Activated CD8-positive, alpha-beta memory T cell treated with anti-CD3 and anti-CD28 coated beads, Interleukin-2, amount 50 U/mL, for 4 hours (primary cell): ENCODE measurements around the gene MSH3.
"Not testable (repeated sequence)": the region's sequence is repeated elsewhere in the genome, so short reads cannot be mapped to it uniquely, and the experiment has no call there.

Source experiments
- DNase-seq: peaks from one replicate; pipeline ENCODE4 v3.0.0-alpha.2; 2020

MSH3 gene

GRCh38 chr5:80659106-80659505, 4.7 kb downstream of the MSH3 start:
- DNase-seq = no peak

DNA sequence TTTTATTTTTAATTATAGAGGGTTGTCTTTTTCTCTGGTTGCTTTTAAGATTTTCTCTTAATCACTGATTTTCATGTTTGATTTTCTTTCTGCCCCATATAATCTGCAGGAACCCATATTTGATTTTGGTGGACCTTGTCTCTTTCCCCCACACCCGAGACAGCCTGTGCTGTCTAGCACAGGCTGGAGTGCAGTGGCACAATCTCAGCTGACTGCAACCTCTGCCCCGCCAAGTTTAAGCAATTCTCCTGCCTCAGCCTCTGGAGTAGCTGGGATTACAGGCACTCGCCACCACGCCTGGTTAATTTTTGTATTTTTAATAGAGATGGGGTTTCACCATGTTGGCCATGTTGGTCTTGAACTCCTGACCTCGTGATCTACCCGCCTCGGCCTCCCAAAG, 6.2 kb downstream of the MSH3 start:
- not testable (repeated sequence) for DNase-seq

DNA sequence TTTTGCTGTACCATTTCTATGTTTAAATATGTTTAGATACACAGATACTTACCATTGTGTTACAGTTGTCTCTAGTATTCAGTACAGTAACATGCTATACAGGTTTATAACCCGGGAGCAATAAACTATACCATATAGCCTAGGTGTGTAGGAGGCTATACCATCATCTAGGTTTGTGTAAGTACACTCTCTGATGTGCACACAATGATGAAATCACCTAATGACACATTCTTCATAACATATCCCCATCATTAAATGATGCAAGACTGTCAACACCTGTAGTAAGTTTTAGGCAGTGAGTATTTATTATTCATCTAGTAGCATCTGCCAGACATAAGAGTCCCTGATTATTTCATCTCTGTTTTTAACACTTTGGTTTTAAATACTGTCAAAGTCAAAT, 7.7 kb downstream of the MSH3 start:
- DNase-seq = no peak

GRCh38 chr5:80665057-80665456, 10.6 kb downstream of the MSH3 start:
- DNase-seq = no peak

DNA sequence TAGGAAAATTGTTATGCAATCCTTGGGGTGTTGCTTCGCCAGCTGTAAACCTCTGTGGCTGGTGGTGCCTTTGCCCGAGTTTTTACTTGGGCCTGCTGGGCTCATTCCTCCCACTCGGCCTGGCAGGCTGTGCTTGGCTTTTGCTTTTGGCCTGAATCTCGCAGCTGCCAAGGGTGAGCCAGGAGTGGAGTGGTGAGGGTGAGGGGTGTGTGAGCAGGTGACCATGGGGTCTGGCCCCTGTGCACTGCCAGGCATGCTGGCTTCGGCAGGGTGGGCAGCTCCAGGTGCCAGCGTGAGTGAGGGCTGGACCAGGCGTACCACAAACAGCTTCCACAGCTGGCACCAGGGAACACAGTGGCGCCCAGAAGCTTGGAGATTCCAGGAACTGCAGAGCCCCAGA, 12.9 kb downstream of the MSH3 start:
- no peak for DNase-seq

DNA sequence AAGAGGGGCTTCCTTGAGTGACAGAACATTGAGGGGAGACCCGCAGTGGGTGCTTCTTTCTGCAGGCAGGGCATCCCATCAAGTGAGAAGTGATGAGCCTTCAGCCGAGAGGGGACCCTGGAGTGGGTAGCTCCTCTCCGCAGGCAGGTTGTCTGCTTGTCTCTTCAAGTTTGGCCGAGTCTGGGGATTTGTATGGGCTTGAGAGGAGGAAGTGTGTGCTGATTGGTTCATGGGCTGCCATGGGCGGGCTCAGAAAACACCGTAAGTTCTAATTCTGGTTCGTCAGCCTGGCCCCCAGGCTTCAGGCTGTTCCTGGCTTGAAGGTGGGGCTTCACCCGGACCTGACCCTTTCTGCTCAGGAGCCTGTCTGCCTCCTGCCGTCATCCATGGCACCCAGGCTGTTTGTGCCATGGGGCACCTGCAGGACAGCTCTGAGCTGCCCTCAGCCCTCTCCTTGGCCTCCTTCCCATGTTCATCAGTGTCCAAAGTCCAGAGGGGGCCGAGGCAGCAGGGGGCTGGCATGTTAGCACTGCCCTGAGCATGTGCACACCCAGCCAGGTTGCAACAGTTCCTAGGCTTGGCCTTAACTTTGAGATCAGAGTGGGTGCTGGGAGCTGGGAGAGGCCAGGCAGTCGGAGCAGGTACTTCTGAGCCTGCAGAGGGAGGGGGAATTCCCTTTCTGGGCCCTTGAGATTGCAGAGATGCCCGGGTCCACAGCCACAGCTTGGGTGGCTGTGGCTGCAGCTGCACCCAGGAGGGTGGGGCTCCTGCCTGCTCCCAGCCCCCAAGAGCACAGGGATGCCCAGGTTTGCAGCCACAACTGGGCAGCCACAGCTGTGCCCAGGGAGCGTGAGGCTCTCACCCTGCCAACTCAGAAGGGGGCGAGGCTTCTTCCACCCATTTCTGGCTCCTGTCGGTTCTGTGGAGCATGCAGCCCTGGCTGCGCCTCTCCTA, 13.8 kb downstream of the MSH3 start:
- DNase-seq = no peak

- peak; percentile 61 for DNase-seq
Measured at GRCh38 chr5:80672140-80672736, 17.8 kb downstream of the MSH3 start.

- no peak for DNase-seq
Measured at GRCh38 chr5:80676706-80677105, 22.3 kb downstream of the MSH3 start.

DNA sequence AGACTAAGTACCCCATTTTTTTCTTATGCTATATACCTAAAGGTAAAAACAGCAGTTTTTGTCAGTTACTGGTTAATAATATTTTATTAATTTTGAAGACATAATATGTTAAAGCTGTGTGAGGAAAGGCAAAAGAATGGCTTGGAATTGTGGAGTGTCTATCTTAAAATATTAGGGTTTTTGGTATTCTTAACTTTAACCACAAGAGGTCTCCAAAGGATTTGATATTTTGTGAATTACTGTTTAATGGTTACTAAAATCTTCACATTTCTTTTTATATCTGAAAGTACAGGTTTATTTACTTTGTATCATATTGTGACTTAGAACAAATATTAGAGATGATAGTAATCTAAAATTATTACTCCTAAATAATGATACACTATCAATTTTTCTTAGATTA, 32.3 kb downstream of the MSH3 start:
- DNase-seq = no peak

DNA sequence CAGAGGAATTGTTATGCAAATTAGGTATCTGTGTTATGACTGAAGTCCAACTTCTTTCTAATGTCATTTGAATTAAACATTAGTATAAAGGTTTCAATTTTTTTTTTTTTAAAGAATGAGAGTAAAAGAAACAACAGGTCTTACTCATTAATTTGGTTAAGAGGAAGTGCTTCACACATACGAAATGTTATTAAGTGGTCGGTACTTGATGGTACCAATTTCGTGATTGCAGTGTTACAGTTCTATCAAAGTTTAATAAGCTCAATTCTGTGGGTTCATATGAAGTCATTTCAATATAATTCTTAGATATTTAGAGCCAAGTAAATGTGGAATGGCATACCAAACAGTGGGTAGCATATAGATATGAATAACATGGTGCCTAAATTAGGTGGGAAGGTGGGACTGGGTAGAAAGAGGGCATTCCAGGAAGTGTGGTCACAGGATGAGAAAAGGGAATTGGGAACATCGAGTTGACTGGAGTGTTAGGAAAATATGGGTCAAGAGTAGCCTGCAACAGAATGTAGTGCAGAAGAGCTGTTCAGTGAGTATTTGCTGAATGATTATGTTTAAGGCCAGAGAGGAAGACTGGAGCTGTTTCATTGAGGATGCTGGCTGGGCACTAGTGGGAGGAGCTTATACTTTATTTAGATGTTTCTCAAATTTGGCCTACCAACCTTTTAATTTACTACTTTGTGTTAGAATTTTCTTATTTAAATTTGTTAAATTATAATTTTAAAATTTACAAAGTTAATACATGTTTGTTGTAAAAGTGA, 34.4 kb downstream of the MSH3 start:
- no peak for DNase-seq

GRCh38 chr5:80689627-80690026, 35.2 kb downstream of the MSH3 start:
- DNase-seq = no peak

DNA sequence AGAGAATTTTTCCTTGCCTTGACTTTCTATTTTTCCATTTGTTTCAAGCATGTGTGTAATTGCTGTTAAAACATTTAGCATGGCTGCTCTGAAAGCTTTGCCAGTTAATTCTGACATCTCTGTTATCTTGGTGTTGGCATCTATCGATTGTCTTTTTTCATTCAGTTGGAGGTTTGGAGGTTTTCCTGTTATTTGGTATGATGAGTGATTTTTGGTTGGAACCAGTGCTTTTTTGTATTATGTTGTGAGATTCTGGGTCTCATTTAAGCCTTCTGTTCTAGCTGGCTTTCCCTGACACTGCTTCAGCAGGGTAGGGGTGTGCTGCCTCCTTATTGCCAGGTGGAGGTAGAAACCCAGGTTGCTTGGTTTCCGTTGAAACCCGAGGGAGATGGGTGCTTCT, 41.2 kb downstream of the MSH3 start:
- no peak for DNase-seq

GRCh38 chr5:80696450-80696849, 42.0 kb downstream of the MSH3 start:
- DNase-seq = no peak

DNA sequence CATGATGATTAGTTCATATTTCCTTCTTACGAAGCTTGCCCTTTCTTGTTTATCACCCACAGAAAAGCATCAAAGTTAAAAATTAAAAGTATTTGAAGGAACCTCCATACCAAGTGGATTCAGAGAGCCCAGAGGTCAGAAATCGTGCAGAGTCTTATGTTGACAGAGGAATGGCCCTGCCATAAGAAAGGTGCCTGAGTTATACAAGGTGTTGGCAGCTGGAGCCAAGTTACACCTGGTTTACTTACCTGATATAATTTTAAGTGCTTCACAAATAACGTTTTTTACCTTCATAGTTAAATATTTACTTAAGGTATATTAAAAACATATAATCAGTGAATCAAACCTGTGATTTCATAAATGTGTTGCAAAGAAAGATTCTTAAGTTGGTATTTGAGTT, 42.6 kb downstream of the MSH3 start:
- no peak for DNase-seq

- DNase-seq = no peak
Measured at GRCh38 chr5:80698369-80698768, 43.9 kb downstream of the MSH3 start.

GRCh38 chr5:80701597-80701996, 47.1 kb downstream of the MSH3 start:
- no peak for DNase-seq

GRCh38 chr5:80703291-80703690, 48.8 kb downstream of the MSH3 start:
- no peak for DNase-seq

DNA sequence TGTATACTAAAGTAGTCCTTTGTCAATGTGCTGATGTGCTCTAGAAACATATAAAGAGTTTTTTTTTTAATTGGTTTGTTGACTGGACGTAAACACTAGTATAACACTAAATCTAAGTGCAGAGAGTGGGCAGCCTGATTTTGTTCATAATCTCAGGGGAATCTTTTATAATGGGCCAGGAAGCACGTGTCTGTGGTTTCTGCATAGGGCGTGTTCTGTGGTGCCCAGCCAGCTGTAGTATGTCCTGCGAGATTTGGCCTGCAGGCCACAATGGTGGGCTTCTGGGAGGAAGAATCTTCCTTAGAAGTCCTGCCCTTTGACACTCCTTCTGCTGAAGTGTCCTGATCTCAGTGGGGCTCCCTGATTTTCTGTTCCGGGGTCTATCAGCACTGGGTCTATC, 49.3 kb downstream of the MSH3 start:
- DNase-seq = no peak

- no peak for DNase-seq
Measured at GRCh38 chr5:80704221-80704620, 49.8 kb downstream of the MSH3 start.

GRCh38 chr5:80705216-80705769, 50.8 kb downstream of the MSH3 start:
- DNase-seq = no peak

DNA sequence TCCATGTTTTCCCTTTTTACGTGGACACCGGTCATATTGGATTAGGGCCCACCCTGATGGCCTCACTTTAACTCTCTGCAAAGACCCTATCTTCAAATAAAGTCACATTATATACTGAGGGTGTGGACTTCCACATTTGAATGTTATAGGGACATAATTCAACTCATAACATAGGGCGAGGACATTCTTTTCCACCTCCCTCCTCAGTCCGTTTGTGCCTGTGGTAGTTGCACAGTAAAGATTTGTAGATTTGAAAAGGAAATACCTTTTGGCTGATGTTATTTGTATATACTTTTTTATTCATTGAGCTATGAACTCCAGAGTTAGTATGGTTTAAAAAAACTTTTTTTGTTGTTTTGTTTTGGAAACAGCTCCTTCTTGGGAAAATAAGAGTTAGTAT, 51.3 kb downstream of the MSH3 start:
- DNase-seq = no peak

DNA sequence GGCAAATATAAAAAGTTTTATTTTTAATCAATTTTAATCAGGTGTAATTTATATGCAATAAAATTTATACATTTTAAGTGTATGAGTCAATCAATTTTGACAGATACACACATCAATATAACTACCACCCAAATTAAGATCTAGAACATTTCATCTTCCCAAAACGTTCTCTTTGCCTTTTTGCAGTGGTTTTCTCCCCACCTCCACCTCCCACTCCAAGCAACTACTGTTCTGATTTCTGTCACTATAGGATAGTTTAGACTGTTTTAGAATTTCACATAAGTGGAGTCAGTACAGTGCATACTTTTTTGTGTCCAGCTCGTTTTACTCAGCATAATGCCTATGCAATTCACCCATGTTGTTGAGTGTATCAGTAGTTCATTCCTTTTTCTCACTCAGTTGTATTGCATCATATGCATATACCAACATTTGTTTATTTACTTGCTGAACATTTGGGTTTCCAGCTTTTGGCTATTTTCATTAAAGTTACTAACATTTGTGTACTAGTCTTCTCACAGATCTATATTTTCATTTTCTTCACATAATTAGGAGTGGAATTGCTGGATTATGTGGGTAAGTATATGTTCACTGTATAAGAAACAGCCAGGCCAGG, 52.5 kb downstream of the MSH3 start:
- no peak for DNase-seq

- no peak for DNase-seq
Measured at GRCh38 chr5:80707645-80708044, 53.2 kb downstream of the MSH3 start.
